ENCODE data around the gene NANP. TPM values are rescaled to one million over a fixed set of nuclear protein-coding genes. Genes with fewer than 3 reads are reported as not detected.

Gene NANP
- total RNA-seq, 1 experiment from 2014 or later: 7.3 TPM

- Histone ChIP-seq H3K9me3 (ENCODE audit: control insufficient read depth in 1 of 2, insufficient read depth in 1 of 2, low read depth in 1 of 2, low read length in 2 of 2) (no peaks in the 10 kb centered on the region), H3K27ac (ENCODE audit: low read depth, low read length) (no peak overlapping the region), H3K9ac (ENCODE audit: low read length) (no peak overlapping the region), H3K9me2 (ENCODE audit: insufficient read depth) (no peaks in the 10 kb centered on the region), H3K27me3 (ENCODE audit: insufficient read depth, low read length) (no peaks in the 10 kb centered on the region), H3K36me3 (ENCODE audit: control insufficient read depth in 1 of 2, insufficient read depth in 2 of 2, low read length in 2 of 2) (peaks cover 0 to 2% of the 10 kb centered on the region in 2 experiments; a peak in 1 of 4 replicates), H4K20me1 (ENCODE audit: insufficient read depth) (no peaks in the 10 kb centered on the region), H3K4me3 (replicated peaks in 1 of 2; ENCODE audit: low read depth in 1 of 2, low read length in 2 of 2) (no peak overlapping the region), H3K79me2 (ENCODE audit: insufficient read depth, low read length) (no peaks in the 10 kb centered on the region), H2AFZ (ENCODE audit: low read depth, low read length, poor library complexity, severe bottlenecking) (no peak overlapping the region), H3K4me1 (ENCODE audit: control insufficient read depth in 1 of 2, insufficient read depth in 2 of 2, low read length in 2 of 2) (no peaks in the 10 kb centered on the region), H3K4me2 (ENCODE audit: low read length) (no peak overlapping the region)
- ChIA-PET POLR2A (no interaction called here), RAD21 (ENCODE audit: low non-redundant PET in 1 of 2, low total read pairs in 2 of 2, uncharacterized antibody in 2 of 2, unreplicated experiment in 2 of 2) (no interaction called here), CTCF (no interaction called here)
- TF ChIP-seq POLR2A (IDR thresholded peaks at IDR 0.05; ENCODE audit: borderline replicate concordance, extremely low read depth, insufficient read depth, insufficient read length): no peak
- no peak for TF ChIP-seq TCF7L2 (IDR thresholded peaks at IDR 0.05; ENCODE audit: borderline replicate concordance, extremely low read depth, insufficient read depth, insufficient read length)
- TF ChIP-seq ZBTB33 (IDR thresholded peaks at IDR 0.05; ENCODE audit: extremely low read depth, insufficient replicate concordance, low read length): no peak
- no peak for TF ChIP-seq CTCF (IDR thresholded peaks at IDR 0.05 in 2 of 3, conservative IDR thresholded peaks at IDR 0.05 in 1 of 3; ENCODE audit: borderline replicate concordance in 1 of 3, insufficient read depth in 1 of 3, low read depth in 2 of 3, low read length in 2 of 3)
- no peak for TF ChIP-seq JUND (IDR thresholded peaks at IDR 0.05)
- no peak for TF ChIP-seq ATF3 (IDR thresholded peaks at IDR 0.05)
- TF ChIP-seq CBX3 (IDR thresholded peaks at IDR 0.05; ENCODE audit: low read depth): no peak
- TF ChIP-seq SP1 (IDR thresholded peaks at IDR 0.05; ENCODE audit: low read depth): no peak
- TF ChIP-seq EZH2 (IDR thresholded peaks at IDR 0.05): no peak
- intact Hi-C loops (cut with micrococcal nuclease): no loop called here
- no TSS peak for BruUV-seq (replicated peaks)
- no peak for ATAC-seq
- no peak for DNase-seq (ENCODE audit: low read depth, low spot score)
Observed at GRCh38 chr20:25668446-25668845, 44.6 kb upstream of the NANP start.
